WTC11 (cell line): ENCODE results near the gene MED12L. TPM values are rescaled to one million over a fixed set of nuclear protein-coding genes. Genes with fewer than 3 reads are reported as not detected.

ENCODE experiments used
- ATAC-seq: fragments of 200-7000 bp; cut with Tn5 transposase; 2 replicates; pipeline ENCODE4 v1.10.0; 2021; ENCODE audit warnings: mild to moderate bottlenecking, moderate library complexity
- CTCF ChIA-PET: fragments of 300-600 bp; sonication (Branson Sonifier 250); formaldehyde crosslinking; loops from one replicate; lab custom pipeline; 2021; ENCODE audit warnings: antibody characterized with exemption; lab: Charles Lee
- POLR2A ChIA-PET: fragments of 350-600 bp; sonication (Branson Sonifier 250); formaldehyde crosslinking; loops from one replicate; lab custom pipeline; 2021; ENCODE audit warnings: antibody characterized with exemption; lab: Charles Lee
- DNase-seq: peaks from one replicate; pipeline ENCODE4 v3.0.0; 2021; ENCODE audit warnings: low spot score
- H3K27ac Mint-ChIP-seq: 2 replicates; pipeline ENCODE4 v1.8.0; 2021; ENCODE audit warnings: mixed read lengths
- H3K27me3 Mint-ChIP-seq: 2 replicates; pipeline ENCODE4 v1.8.0; 2021; ENCODE audit warnings: low read depth, mild to moderate bottlenecking, moderate library complexity, mixed read lengths
- H3K36me3 Mint-ChIP-seq: 2 replicates; pipeline ENCODE4 v1.8.0; 2021; ENCODE audit warnings: mixed read lengths
- H3K4me1 Mint-ChIP-seq: 2 replicates; pipeline ENCODE4 v1.8.0; 2022; ENCODE audit warnings: mixed read lengths
- H3K4me3 Mint-ChIP-seq: 2 replicates; pipeline ENCODE4 v1.8.0; 2021; ENCODE audit warnings: mild to moderate bottlenecking, moderate library complexity, mixed read lengths
- H3K9me3 Mint-ChIP-seq: 2 replicates; pipeline ENCODE4 v1.8.0; 2021; ENCODE audit warnings: mixed read lengths
- GABPB1 ChIP-seq: sonication (generic); formaldehyde crosslinking; IDR thresholded peaks from 2 replicates; pipeline ENCODE4 v1.8.1; 2023; ENCODE audit warnings: mild to moderate bottlenecking, missing genetic modification reagents
- GTF2I ChIP-seq: fragments of 250-450 bp; sonication (Bioruptor Pico); conservative IDR thresholded peaks from 2 replicates; pipeline ENCODE4 v1.4.0; 2021; ENCODE audit warnings: mild to moderate bottlenecking
- IRF2 ChIP-seq: sonication (generic); formaldehyde crosslinking; IDR thresholded peaks from 2 replicates; pipeline ENCODE4 v1.8.0; 2022; ENCODE audit warnings: low read depth, missing genetic modification reagents, borderline replicate concordance
- MYBL2 ChIP-seq: sonication (generic); formaldehyde crosslinking; IDR thresholded peaks from 2 replicates; pipeline ENCODE4 v1.8.1; 2023; ENCODE audit warnings: mild to moderate bottlenecking, moderate library complexity, missing genetic modification reagents
- NFE2L1 ChIP-seq: sonication (generic); formaldehyde crosslinking; IDR thresholded peaks from 2 replicates; pipeline ENCODE4 v1.8.1; 2023; ENCODE audit warnings: missing genetic modification reagents
- NFYB ChIP-seq: sonication (generic); formaldehyde crosslinking; conservative IDR thresholded peaks from 2 replicates; pipeline ENCODE4 v1.8.0; 2022; ENCODE audit warnings: low read depth, missing genetic modification reagents
- NR1H2 ChIP-seq: sonication (generic); formaldehyde crosslinking; IDR thresholded peaks from 2 replicates; pipeline ENCODE4 v1.9.0; 2021; ENCODE audit warnings: mild to moderate bottlenecking, moderate library complexity, missing genetic modification reagents
- NR2C2 ChIP-seq: sonication (generic); formaldehyde crosslinking; IDR thresholded peaks from 2 replicates; pipeline ENCODE4 v1.8.0; 2022; ENCODE audit warnings: mild to moderate bottlenecking, missing genetic modification reagents
- PRRX2 ChIP-seq: fragments of 250-450 bp; sonication (Bioruptor Pico); IDR thresholded peaks from 2 replicates; pipeline ENCODE4 v1.8.0; 2021; ENCODE audit warnings: mild to moderate bottlenecking
- RORB ChIP-seq: fragments of 250-450 bp; sonication (Bioruptor Pico); IDR thresholded peaks from 2 replicates; pipeline ENCODE4 v1.9.0; 2021; ENCODE audit warnings: mild to moderate bottlenecking
- SMAD4 ChIP-seq: sonication (generic); formaldehyde crosslinking; IDR thresholded peaks from 2 replicates; pipeline ENCODE4 v1.8.0; 2022; ENCODE audit warnings: mild to moderate bottlenecking, missing genetic modification reagents
- SOX15 ChIP-seq: fragments of 250-450 bp; sonication (Bioruptor Pico); IDR thresholded peaks from 2 replicates; pipeline ENCODE4 v1.9.0; 2021; ENCODE audit warnings: mild to moderate bottlenecking
- SP1 ChIP-seq: sonication (generic); formaldehyde crosslinking; conservative IDR thresholded peaks from 2 replicates; pipeline ENCODE4 v1.8.1; 2022; ENCODE audit warnings: missing genetic modification reagents
- TCF7 ChIP-seq: sonication (generic); formaldehyde crosslinking; IDR thresholded peaks from 2 replicates; pipeline ENCODE4 v1.8.0; 2022; ENCODE audit warnings: mild to moderate bottlenecking, low read depth, missing genetic modification reagents, moderate library complexity
- total RNA-seq: library from RNA; stranded (reverse); gene quantifications from 3 replicates; pipeline ENCODE4 v1.2.3, GENCODE V29; 2021
- TF ChIP-seq, protein P1 (sequence below): fragments of 250-450 bp; sonication (Bioruptor Pico); IDR thresholded peaks from 2 replicates; pipeline ENCODE4 v1.9.0; 2021; ENCODE audit warnings: mild to moderate bottlenecking
- TF ChIP-seq, protein P2 (sequence below): fragments of 200-600 bp; IDR thresholded peaks from 2 replicates; pipeline ENCODE4 v1.8.0; 2022; ENCODE audit warnings: antibody characterized with exemption
- TF ChIP-seq, protein P3 (sequence below): sonication (generic); formaldehyde crosslinking; IDR thresholded peaks from 2 replicates; pipeline ENCODE4 v1.8.1; 2023; ENCODE audit warnings: mild to moderate bottlenecking, missing genetic modification reagents
- TF ChIP-seq, protein P4 (sequence below): sonication (generic); formaldehyde crosslinking; IDR thresholded peaks from 2 replicates; pipeline ENCODE4 v1.8.0; 2023; ENCODE audit warnings: missing genetic modification reagents, mild to moderate bottlenecking, borderline replicate concordance
- TF ChIP-seq, protein P5 (sequence below): fragments of 250-450 bp; sonication (Bioruptor Pico); IDR thresholded peaks from 2 replicates; pipeline ENCODE4 v1.9.0; 2021; ENCODE audit warnings: mild to moderate bottlenecking, borderline replicate concordance

Gene MED12L
- total RNA-seq, 1 experiment from 2014 or later = 27.4 TPM

DNA sequence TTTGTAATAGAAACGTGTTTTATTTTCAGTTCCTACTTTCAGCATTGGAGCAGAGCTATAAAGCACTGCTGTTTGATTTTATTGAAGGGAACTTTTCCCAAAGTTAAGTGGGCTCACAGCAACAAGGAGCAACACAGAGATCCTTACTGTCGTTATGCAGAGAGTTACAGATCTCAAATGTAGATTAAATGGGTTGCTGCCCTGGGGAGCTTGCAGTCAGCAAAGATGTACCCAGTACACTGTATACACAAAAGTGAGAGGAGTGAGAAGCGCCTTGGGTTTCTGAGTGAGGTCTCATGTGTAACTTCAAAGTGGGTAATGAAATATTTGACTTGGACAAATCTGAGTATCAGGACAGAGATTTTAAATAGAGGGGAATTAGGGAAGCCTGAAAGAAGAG lies 47.7 kb downstream of the MED12L start:
- H3K9me3 Mint-ChIP-seq = peaks cover 19% of the 10 kb centered on the region
- peaks cover 39% of the 10 kb centered on the region for H3K36me3 Mint-ChIP-seq
- no peak for TF ChIP-seq NFYB (CRISPR knock-in tag)
- TF ChIP-seq, protein P1, sequence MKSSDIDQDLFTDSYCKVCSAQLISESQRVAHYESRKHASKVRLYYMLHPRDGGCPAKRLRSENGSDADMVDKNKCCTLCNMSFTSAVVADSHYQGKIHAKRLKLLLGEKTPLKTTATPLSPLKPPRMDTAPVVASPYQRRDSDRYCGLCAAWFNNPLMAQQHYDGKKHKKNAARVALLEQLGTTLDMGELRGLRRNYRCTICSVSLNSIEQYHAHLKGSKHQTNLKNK = no peak
- TF ChIP-seq GTF2I (CRISPR knock-in tag) = no peak
- TF ChIP-seq TCF7 (CRISPR knock-in tag) = no peak
- TF ChIP-seq IRF2 (CRISPR knock-in tag) = no peak
- TF ChIP-seq, protein P2, sequence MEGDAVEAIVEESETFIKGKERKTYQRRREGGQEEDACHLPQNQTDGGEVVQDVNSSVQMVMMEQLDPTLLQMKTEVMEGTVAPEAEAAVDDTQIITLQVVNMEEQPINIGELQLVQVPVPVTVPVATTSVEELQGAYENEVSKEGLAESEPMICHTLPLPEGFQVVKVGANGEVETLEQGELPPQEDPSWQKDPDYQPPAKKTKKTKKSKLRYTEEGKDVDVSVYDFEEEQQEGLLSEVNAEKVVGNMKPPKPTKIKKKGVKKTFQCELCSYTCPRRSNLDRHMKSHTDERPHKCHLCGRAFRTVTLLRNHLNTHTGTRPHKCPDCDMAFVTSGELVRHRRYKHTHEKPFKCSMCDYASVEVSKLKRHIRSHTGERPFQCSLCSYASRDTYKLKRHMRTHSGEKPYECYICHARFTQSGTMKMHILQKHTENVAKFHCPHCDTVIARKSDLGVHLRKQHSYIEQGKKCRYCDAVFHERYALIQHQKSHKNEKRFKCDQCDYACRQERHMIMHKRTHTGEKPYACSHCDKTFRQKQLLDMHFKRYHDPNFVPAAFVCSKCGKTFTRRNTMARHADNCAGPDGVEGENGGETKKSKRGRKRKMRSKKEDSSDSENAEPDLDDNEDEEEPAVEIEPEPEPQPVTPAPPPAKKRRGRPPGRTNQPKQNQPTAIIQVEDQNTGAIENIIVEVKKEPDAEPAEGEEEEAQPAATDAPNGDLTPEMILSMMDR = no peak
- TF ChIP-seq, protein P3, sequence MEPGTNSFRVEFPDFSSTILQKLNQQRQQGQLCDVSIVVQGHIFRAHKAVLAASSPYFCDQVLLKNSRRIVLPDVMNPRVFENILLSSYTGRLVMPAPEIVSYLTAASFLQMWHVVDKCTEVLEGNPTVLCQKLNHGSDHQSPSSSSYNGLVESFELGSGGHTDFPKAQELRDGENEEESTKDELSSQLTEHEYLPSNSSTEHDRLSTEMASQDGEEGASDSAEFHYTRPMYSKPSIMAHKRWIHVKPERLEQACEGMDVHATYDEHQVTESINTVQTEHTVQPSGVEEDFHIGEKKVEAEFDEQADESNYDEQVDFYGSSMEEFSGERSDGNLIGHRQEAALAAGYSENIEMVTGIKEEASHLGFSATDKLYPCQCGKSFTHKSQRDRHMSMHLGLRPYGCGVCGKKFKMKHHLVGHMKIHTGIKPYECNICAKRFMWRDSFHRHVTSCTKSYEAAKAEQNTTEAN (CRISPR knock-in tag) = no peak
- no peak for TF ChIP-seq NR1H2 (CRISPR knock-in tag)
- no peak for TF ChIP-seq SOX15 (CRISPR knock-in tag)
- TF ChIP-seq NR2C2 (CRISPR knock-in tag) = no peak
- TF ChIP-seq SMAD4 (CRISPR knock-in tag) = no peak
- TF ChIP-seq NFE2L1 (CRISPR knock-in tag) = no peak
- no peak for TF ChIP-seq PRRX2 (CRISPR knock-in tag)
- no peak for TF ChIP-seq RORB
- TF ChIP-seq GABPB1 (CRISPR knock-in tag) = no peak
- H3K4me3 Mint-ChIP-seq = no peak overlapping the region
- CTCF ChIA-PET = no interaction called here
- ATAC-seq (no peak), DNase-seq (no peak)
- H3K4me1 Mint-ChIP-seq = peaks cover 11% of the 10 kb centered on the region
- H3K27ac Mint-ChIP-seq = peak overlapping the region; percentile 42
- POLR2A ChIA-PET = no interaction called here
- H3K27me3 Mint-ChIP-seq = no peaks in the 10 kb centered on the region

DNA sequence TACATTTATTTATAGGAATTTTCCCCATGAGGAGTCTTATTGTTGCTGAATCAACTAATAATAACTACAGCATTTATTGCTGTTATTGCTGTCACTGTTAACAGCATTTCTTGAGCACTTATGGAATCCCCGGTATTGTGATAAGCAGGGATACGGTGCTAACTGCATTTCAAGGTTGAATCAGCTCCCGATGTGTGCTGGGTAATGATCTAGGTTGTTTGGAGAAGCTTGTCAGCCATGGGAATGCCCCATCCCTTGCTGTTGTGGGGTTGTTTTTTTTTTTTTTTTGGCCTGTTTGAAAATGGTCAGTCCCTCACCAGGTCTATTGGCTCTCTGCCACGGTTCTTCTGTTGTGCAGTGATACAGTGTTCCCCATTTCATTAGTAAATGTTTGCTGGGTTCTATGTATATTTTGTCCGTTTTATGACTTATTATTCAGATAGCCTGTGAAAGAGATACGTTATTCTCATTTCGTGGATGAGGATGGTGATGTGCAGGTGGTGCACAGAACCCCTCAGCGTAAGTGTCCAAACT lies 48.5 kb downstream of the MED12L start:
- TF ChIP-seq, protein P4, sequence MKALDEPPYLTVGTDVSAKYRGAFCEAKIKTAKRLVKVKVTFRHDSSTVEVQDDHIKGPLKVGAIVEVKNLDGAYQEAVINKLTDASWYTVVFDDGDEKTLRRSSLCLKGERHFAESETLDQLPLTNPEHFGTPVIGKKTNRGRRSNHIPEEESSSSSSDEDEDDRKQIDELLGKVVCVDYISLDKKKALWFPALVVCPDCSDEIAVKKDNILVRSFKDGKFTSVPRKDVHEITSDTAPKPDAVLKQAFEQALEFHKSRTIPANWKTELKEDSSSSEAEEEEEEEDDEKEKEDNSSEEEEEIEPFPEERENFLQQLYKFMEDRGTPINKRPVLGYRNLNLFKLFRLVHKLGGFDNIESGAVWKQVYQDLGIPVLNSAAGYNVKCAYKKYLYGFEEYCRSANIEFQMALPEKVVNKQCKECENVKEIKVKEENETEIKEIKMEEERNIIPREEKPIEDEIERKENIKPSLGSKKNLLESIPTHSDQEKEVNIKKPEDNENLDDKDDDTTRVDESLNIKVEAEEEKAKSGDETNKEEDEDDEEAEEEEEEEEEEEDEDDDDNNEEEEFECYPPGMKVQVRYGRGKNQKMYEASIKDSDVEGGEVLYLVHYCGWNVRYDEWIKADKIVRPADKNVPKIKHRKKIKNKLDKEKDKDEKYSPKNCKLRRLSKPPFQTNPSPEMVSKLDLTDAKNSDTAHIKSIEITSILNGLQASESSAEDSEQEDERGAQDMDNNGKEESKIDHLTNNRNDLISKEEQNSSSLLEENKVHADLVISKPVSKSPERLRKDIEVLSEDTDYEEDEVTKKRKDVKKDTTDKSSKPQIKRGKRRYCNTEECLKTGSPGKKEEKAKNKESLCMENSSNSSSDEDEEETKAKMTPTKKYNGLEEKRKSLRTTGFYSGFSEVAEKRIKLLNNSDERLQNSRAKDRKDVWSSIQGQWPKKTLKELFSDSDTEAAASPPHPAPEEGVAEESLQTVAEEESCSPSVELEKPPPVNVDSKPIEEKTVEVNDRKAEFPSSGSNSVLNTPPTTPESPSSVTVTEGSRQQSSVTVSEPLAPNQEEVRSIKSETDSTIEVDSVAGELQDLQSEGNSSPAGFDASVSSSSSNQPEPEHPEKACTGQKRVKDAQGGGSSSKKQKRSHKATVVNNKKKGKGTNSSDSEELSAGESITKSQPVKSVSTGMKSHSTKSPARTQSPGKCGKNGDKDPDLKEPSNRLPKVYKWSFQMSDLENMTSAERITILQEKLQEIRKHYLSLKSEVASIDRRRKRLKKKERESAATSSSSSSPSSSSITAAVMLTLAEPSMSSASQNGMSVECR (CRISPR knock-in tag) = no peak
- TF ChIP-seq GTF2I (CRISPR knock-in tag) (no peak), SOX15 (CRISPR knock-in tag) (no peak), MYBL2 (CRISPR knock-in tag) (no peak), SP1 (no peak)
- TF ChIP-seq, protein P5, sequence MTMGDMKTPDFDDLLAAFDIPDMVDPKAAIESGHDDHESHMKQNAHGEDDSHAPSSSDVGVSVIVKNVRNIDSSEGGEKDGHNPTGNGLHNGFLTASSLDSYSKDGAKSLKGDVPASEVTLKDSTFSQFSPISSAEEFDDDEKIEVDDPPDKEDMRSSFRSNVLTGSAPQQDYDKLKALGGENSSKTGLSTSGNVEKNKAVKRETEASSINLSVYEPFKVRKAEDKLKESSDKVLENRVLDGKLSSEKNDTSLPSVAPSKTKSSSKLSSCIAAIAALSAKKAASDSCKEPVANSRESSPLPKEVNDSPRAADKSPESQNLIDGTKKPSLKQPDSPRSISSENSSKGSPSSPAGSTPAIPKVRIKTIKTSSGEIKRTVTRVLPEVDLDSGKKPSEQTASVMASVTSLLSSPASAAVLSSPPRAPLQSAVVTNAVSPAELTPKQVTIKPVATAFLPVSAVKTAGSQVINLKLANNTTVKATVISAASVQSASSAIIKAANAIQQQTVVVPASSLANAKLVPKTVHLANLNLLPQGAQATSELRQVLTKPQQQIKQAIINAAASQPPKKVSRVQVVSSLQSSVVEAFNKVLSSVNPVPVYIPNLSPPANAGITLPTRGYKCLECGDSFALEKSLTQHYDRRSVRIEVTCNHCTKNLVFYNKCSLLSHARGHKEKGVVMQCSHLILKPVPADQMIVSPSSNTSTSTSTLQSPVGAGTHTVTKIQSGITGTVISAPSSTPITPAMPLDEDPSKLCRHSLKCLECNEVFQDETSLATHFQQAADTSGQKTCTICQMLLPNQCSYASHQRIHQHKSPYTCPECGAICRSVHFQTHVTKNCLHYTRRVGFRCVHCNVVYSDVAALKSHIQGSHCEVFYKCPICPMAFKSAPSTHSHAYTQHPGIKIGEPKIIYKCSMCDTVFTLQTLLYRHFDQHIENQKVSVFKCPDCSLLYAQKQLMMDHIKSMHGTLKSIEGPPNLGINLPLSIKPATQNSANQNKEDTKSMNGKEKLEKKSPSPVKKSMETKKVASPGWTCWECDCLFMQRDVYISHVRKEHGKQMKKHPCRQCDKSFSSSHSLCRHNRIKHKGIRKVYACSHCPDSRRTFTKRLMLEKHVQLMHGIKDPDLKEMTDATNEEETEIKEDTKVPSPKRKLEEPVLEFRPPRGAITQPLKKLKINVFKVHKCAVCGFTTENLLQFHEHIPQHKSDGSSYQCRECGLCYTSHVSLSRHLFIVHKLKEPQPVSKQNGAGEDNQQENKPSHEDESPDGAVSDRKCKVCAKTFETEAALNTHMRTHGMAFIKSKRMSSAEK = no peak
- Mint-ChIP-seq H3K9me3 (peaks cover 26% of the 10 kb centered on the region), H3K36me3 (peaks cover 41% of the 10 kb centered on the region), H3K27ac (peak overlapping the region; percentile 42), H3K4me1 (peaks cover 11% of the 10 kb centered on the region), H3K4me3 (no peak overlapping the region), H3K27me3 (no peaks in the 10 kb centered on the region)
- ATAC-seq = no peak
- POLR2A ChIA-PET = no interaction called here
- CTCF ChIA-PET = interaction anchor here (0.7 kb wide), 1 partner anchor 210 kb away, joined by 3 read pairs; no protein-coding TSS in a partner anchor
- DNase-seq = no peak
